Measurements from ENCODE around the gene CCDC149. TPM values are rescaled to one million over a fixed set of nuclear protein-coding genes. Genes with fewer than 3 reads are reported as not detected.

The CCDC149 gene
- total and polyA plus RNA-seq, 11 donors: 5.8 to 14.7 (median 9.9) TPM

GRCh38 chr4:24820541-24820940, 92.3 kb downstream of the CCDC149 start:
- H3K36me3 ChIP-seq: peaks cover 0 to 86% (median 31%) of the 10 kb centered on the region in 9 donors
- ATAC-seq: no peak

GRCh38 chr4:24816797-24817196, 96.0 kb downstream of the CCDC149 start:
- H3K4me1 ChIP-seq: no peaks in the 10 kb centered on the region
- H3K9me3 ChIP-seq: peaks cover 0 to 4% (median 0%) of the 10 kb centered on the region in 12 donors
- no peak overlapping the region for H3K27ac ChIP-seq
- intact Hi-C loops (cut with DNase I): no loop called here
- ATAC-seq: no peak
- DNase-seq: no peak
- whole genome bisulfite sequencing, 4 donors: 81 to 89% (median 86%) methylated on average over 18 of the region's 18 CpGs
- TF ChIP-seq, protein P1, sequence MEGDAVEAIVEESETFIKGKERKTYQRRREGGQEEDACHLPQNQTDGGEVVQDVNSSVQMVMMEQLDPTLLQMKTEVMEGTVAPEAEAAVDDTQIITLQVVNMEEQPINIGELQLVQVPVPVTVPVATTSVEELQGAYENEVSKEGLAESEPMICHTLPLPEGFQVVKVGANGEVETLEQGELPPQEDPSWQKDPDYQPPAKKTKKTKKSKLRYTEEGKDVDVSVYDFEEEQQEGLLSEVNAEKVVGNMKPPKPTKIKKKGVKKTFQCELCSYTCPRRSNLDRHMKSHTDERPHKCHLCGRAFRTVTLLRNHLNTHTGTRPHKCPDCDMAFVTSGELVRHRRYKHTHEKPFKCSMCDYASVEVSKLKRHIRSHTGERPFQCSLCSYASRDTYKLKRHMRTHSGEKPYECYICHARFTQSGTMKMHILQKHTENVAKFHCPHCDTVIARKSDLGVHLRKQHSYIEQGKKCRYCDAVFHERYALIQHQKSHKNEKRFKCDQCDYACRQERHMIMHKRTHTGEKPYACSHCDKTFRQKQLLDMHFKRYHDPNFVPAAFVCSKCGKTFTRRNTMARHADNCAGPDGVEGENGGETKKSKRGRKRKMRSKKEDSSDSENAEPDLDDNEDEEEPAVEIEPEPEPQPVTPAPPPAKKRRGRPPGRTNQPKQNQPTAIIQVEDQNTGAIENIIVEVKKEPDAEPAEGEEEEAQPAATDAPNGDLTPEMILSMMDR (IDR thresholded peaks at IDR 0.05): no peak
- TF ChIP-seq POLR2A (IDR thresholded peaks at IDR 0.05): no peak
- no peaks in the 10 kb centered on the region for H3K27me3 ChIP-seq
- H3K36me3 ChIP-seq: peaks cover 0 to 74% (median 25%) of the 10 kb centered on the region in 9 donors
- H3K4me3 ChIP-seq: no peak overlapping the region

More at GRCh38 chr4:24820541-24820940, 92.3 kb downstream of the CCDC149 start:
- DNase-seq: no peak
- H3K27me3 ChIP-seq: no peaks in the 10 kb centered on the region
- intact Hi-C loops (cut with DNase I): no loop called here
- H3K4me3 ChIP-seq: no peak overlapping the region
- no peaks in the 10 kb centered on the region for H3K4me1 ChIP-seq
- no peaks in the 10 kb centered on the region for H3K9me3 ChIP-seq
- TF ChIP-seq, protein P1 (IDR thresholded peaks at IDR 0.05): no peak
- TF ChIP-seq POLR2A (IDR thresholded peaks at IDR 0.05): no peak
- no peak overlapping the region for H3K27ac ChIP-seq

- Histone ChIP-seq H3K27ac (no peak overlapping the region), H3K4me1 (peaks cover 0 to 8% (median 0%) of the 10 kb centered on the region in 12 donors), H3K4me3 (no peak overlapping the region), H3K9me3 (peaks cover 0 to 6% (median 0%) of the 10 kb centered on the region in 12 donors), H3K36me3 (peaks cover 0 to 49% (median 15%) of the 10 kb centered on the region in 9 donors), H3K27me3 (no peaks in the 10 kb centered on the region)
- intact Hi-C loops (cut with DNase I): no loop called here
- ATAC-seq (no peak), DNase-seq (no peak)
- 90 to 96% (median 95%) methylated on average over 2 of the region's 2 CpGs for WGBS, 4 donors
- TF ChIP-seq, protein P1 (IDR thresholded peaks at IDR 0.05): no peak
- TF ChIP-seq POLR2A (IDR thresholded peaks at IDR 0.05): no peak
Observed at GRCh38 chr4:24813732-24814131, 99.1 kb downstream of the CCDC149 start.

GRCh38 chr4:24810871-24811631, 101.8 kb downstream of the CCDC149 start:
- peaks cover 0 to 8% (median 0%) of the 10 kb centered on the region in 12 donors for H3K4me1 ChIP-seq
- H3K36me3 ChIP-seq: peaks cover 0 to 39% (median 11%) of the 10 kb centered on the region in 9 donors
- no peak for TF ChIP-seq POLR2A (IDR thresholded peaks at IDR 0.05)
- TF ChIP-seq, protein P1 (IDR thresholded peaks at IDR 0.05): no peak
- H3K27ac ChIP-seq: no peak overlapping the region
- WGBS, 4 donors: 92 to 96% (median 94%) methylated on average over 6 of the region's 6 CpGs
- no peaks in the 10 kb centered on the region for H3K27me3 ChIP-seq
- H3K4me3 ChIP-seq: no peak overlapping the region
- H3K9me3 ChIP-seq: peaks cover 0 to 6% (median 0%) of the 10 kb centered on the region in 12 donors
- no peak for ATAC-seq
- DNase-seq: no peak
- intact Hi-C loops (cut with DNase I): no loop called here

Data from heart left ventricle (tissue), 16 donors.